B cell (primary cell): ENCODE measurements around the gene SLC35F3. TPM values are rescaled to one million over a fixed set of nuclear protein-coding genes. Genes with fewer than 3 reads are reported as not detected.

ENCODE experiments used
- ATAC-seq: fragments of 200-7000 bp; cut with Tn5 transposase; one replicate; pipeline ENCODE4 v1.10.0; 2021; ENCODE audit warnings: low read depth, mild to moderate bottlenecking, moderate number of reproducible peaks, moderate library complexity
- CTCF ChIA-PET: fragments of 350-600 bp; sonication (Branson Sonifier 250); formaldehyde crosslinking; loops from one replicate; lab custom pipeline; 2021; ENCODE audit warnings: antibody characterized with exemption, inconsistent platforms; lab: Charles Lee
- POLR2A ChIA-PET: fragments of 350-600 bp; sonication (Branson Sonifier 250); formaldehyde crosslinking; loops from one replicate; lab custom pipeline; 2021; ENCODE audit warnings: antibody characterized with exemption; lab: Charles Lee
- DNase-seq: peaks from one replicate; pipeline ENCODE4 v3.0.0; 2013
- H2AFZ ChIP-seq: 2 replicates; pipeline ENCODE4 v1.6.1; 2012; ENCODE audit warnings: mild to moderate bottlenecking, low read depth, low read length; ENCODE audit not compliant: insufficient read depth, poor library complexity, severe bottlenecking
- H3K27ac ChIP-seq, 2 donors: 1 replicate in 1 of 2; 2 replicates in 1 of 2; pipeline ENCODE4 v1.5.1; 2012 to 2013; ENCODE audit warnings: low read length in 2 of 2, mild to moderate bottlenecking in 2 of 2, moderate library complexity in 1 of 2
- H3K27me3 ChIP-seq, 4 experiments: fragments of 200-600 bp in 1 of 4; sonication (generic) in 1 of 4; replicated peaks in 1 of 4; 1 replicate in 2 of 4; 2 replicates in 2 of 4; pipeline versions ENCODE4 v1.6.1 to v1.7.0; 2013 to 2016; ENCODE audit warnings: low read length in 3 of 4, mild to moderate bottlenecking in 2 of 4, mixed read lengths in 1 of 4, moderate library complexity in 1 of 4; ENCODE audit not compliant: insufficient read depth in 4 of 4, control insufficient read depth in 3 of 4; ENCODE audit errors: control extremely low read depth in 1 of 4
- H3K36me3 ChIP-seq, 2 experiments: replicated peaks in 1 of 2; 1 replicate in 1 of 2; 2 replicates in 1 of 2; pipeline versions ENCODE4 v1.6.1 to v1.7.1; 2013; ENCODE audit warnings: low read length in 1 of 2; ENCODE audit not compliant: insufficient read depth in 2 of 2, control insufficient read depth in 1 of 2; ENCODE audit errors: control extremely low read depth in 1 of 2, extremely low read depth in 1 of 2
- H3K4me1 ChIP-seq, 2 donors: fragments of 200-600 bp in 1 of 2; sonication (generic) in 1 of 2; 1 replicate in 1 of 2; 2 replicates in 1 of 2; pipeline versions ENCODE4 v1.5.1 to v1.6.1; 2013 to 2017; ENCODE audit warnings: low read length in 2 of 2; ENCODE audit not compliant: control insufficient read depth in 2 of 2, insufficient read depth in 2 of 2
- H3K4me2 ChIP-seq: replicated peaks from 2 replicates; pipeline ENCODE3; 2012; ENCODE audit warnings: mild to moderate bottlenecking, low read depth, low read length; ENCODE audit not compliant: poor library complexity, severe bottlenecking
- H3K4me3 ChIP-seq, 5 experiments: fragments of 200-600 bp in 1 of 5; sonication (generic) in 1 of 5; 1 replicate in 3 of 5; 2 replicates in 2 of 5; pipeline versions ENCODE4 v1.5.1 to v1.7.0; 2011 to 2016; ENCODE audit warnings: low read length in 4 of 5, mild to moderate bottlenecking in 4 of 5, low read depth in 2 of 5, control low read depth in 1 of 5, moderate library complexity in 1 of 5; ENCODE audit not compliant: insufficient read depth in 1 of 5; ENCODE audit errors: control extremely low read depth in 1 of 5, extremely low read depth in 1 of 5
- H3K79me2 ChIP-seq: fragments of 200-600 bp; sonication (generic); one replicate; pipeline ENCODE4 v1.6.0; 2016; ENCODE audit warnings: low read length; ENCODE audit not compliant: control insufficient read depth, insufficient read depth
- H3K9ac ChIP-seq: fragments of 200-600 bp; sonication (generic); 2 replicates; pipeline ENCODE4 v1.6.1; 2017; ENCODE audit warnings: mild to moderate bottlenecking, low read length, moderate library complexity
- H3K9me3 ChIP-seq, 3 donors: one replicate each; pipeline versions ENCODE4 v1.6.1 to v1.7.1; 2013; ENCODE audit warnings: low read length in 2 of 3; ENCODE audit not compliant: control insufficient read depth in 2 of 3, insufficient read depth in 1 of 3; ENCODE audit errors: control extremely low read depth in 1 of 3
- H4K20me1 ChIP-seq: 2 replicates; pipeline ENCODE4 v1.6.0; 2012; ENCODE audit warnings: mild to moderate bottlenecking, low read length; ENCODE audit not compliant: insufficient read depth, control insufficient read depth, poor library complexity, severe bottlenecking
- H3K27ac Mint-ChIP-seq: one replicate; pipeline ENCODE4 v1.8.0; 2021; ENCODE audit warnings: mixed read lengths
- H3K27me3 Mint-ChIP-seq: one replicate; pipeline ENCODE4 v1.8.0; 2021; ENCODE audit warnings: mixed read lengths
- H3K4me1 Mint-ChIP-seq: one replicate; pipeline ENCODE4 v1.8.0; 2021; ENCODE audit warnings: mixed read lengths
- H3K4me3 Mint-ChIP-seq: one replicate; pipeline ENCODE4 v1.8.0; 2021; ENCODE audit warnings: mixed read lengths
- H3K9me3 Mint-ChIP-seq: one replicate; pipeline ENCODE4 v1.8.0; 2022; ENCODE audit warnings: mixed read lengths; ENCODE audit not compliant: insufficient read depth
- CTCF ChIP-seq: fragments of 200-600 bp; IDR thresholded peaks from one replicate; pipeline ENCODE4 v1.8.0; 2022; ENCODE audit warnings: antibody characterized with exemption, mild to moderate bottlenecking
- EZH2 ChIP-seq: IDR thresholded peaks from 2 replicates; pipeline ENCODE4 v1.6.1; 2012; ENCODE audit warnings: borderline replicate concordance, low read depth, mild to moderate bottlenecking, moderate library complexity, low read length; ENCODE audit not compliant: insufficient read depth, poor library complexity, severe bottlenecking
- WGBS: methylation state at CpG from one replicate; pipeline ENCODE4 v1.1.5; 2013; ENCODE audit warnings: missing lambda C conversion rate; ENCODE audit not compliant: insufficient coverage; 5-methylcytosine and 5-hydroxymethylcytosine counted together
- intact Hi-C: fragments of 100-400 bp; cut with micrococcal nuclease; formaldehyde crosslinking; loops from one replicate; pipeline ENCODE4 v1.10.0; 2022
- polyA plus RNA-seq: library from polyadenylated mRNA; depleted of rRNA; stranded (reverse); fragments of >200 nt; gene quantifications from 2 replicates; pipeline ENCODE4 v1.2.3, GENCODE V29; 2012
- total RNA-seq, 2 donors: library from RNA; stranded (reverse); fragments of 120-200 nt in 1 of 2; gene quantifications; 1 replicate in 1 of 2; 2 replicates in 1 of 2; pipeline versions ENCODE4 v1.2.3 to v1.2.4, GENCODE V29; 2013 to 2022

The SLC35F3 gene
- total and polyA plus RNA-seq, 2 donors (not counting 1 experiment from before 2014, with no cell fraction given): not detected

DNA sequence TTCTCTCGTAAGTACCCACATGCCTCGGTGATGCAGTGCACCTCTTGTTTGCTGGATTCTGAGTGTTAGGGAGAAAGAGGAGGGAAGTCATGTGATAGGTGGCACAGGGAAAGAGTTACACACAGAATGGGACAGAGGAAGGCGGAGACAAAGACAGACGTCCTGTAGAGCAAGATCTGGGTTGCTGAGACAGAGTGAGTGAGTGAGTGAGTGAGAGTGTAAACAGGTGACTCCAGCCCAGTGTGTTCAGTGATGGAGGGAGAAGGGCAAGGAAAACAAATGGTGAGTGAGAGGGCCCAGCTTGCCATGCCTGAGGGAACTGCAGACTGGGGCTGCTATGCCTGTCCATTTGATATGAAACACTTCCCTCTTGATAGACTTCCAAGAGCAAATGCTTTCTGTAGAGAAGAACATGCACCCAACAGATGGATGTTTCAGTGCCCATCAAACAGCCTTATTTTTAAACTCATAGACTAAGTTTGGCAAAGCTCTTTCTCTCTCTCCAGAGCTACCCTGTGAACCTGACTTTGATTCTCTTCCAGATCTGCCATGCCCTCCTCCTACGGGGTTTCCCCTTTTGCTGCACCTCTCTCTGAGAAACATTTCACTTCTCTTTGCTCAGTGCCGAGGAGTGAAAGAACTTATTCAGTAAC, 258.9 kb downstream of the SLC35F3 start:
- TF ChIP-seq CTCF (no peak), EZH2 (no peak)
- H3K9me3 ChIP-seq: no peaks in the 10 kb centered on the region
- Mint-ChIP-seq H3K27ac (no peak overlapping the region), H3K4me1 (no peaks in the 10 kb centered on the region), H3K9me3 (no peaks in the 10 kb centered on the region), H3K4me3 (no peak overlapping the region), H3K27me3 (peaks cover 3% of the 10 kb centered on the region)
- no peaks in the 10 kb centered on the region for H3K4me1 ChIP-seq
- no peak for DNase-seq
- 70% methylated on average over 4 of the region's 6 CpGs for WGBS
- no peaks in the 10 kb centered on the region for H3K36me3 ChIP-seq
- H3K27ac ChIP-seq: no peak overlapping the region
- ChIA-PET CTCF (no interaction called here), POLR2A (no interaction called here)
- H3K9ac ChIP-seq: no peak overlapping the region
- no peak overlapping the region for H3K4me3 ChIP-seq
- H3K4me2 ChIP-seq: no peak overlapping the region
- H4K20me1 ChIP-seq: no peaks in the 10 kb centered on the region
- H3K27me3 ChIP-seq: no peaks in the 10 kb centered on the region
- no peak overlapping the region for H2AFZ ChIP-seq
- intact Hi-C loops: no loop called here
- ATAC-seq: no peak
- H3K79me2 ChIP-seq: no peaks in the 10 kb centered on the region

DNA sequence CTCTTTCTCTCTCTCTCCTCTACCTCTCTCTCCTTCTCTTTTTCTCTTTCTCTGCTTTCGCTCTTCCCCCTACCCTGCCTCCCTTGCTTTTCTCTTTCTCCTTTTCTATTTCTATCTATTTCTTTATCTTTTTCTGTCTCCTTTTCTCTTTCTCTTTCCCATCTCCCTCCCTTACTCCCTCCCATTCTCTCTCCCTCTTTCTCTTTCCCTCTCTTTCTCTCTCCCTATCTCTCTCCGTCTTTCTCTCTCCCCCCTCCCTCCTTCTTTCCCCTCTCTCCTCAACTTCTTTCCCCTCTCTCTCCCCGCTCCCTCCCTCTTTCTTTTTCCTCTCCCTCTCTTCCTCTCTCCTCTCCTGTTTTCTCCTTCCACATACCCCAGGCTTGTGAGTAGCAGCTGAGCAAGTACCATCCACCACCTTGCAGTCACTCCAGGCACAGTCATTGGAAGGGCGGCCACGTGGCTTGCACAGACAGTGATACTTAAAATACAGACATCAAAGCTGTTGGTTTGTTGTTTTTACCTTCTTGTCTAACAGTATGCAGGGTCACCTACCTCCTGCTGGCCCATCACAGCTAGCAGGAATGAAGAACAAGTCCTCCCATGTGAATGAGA, 259.7 kb downstream of the SLC35F3 start:
- Mint-ChIP-seq H3K27me3 (peaks cover 3% of the 10 kb centered on the region), H3K4me1 (no peaks in the 10 kb centered on the region), H3K27ac (no peak overlapping the region), H3K9me3 (no peaks in the 10 kb centered on the region), H3K4me3 (no peak overlapping the region)
- H2AFZ ChIP-seq: no peak overlapping the region
- H3K79me2 ChIP-seq: no peaks in the 10 kb centered on the region
- no peak for ATAC-seq
- intact Hi-C loops: no loop called here
- no peaks in the 10 kb centered on the region for H3K9me3 ChIP-seq
- no peaks in the 10 kb centered on the region for H3K4me1 ChIP-seq
- H3K27ac ChIP-seq: no peak overlapping the region
- WGBS: 82% methylated on average over 4 of the region's 5 CpGs
- no peaks in the 10 kb centered on the region for H3K36me3 ChIP-seq
- ChIA-PET POLR2A (no interaction called here), CTCF (no interaction called here)
- TF ChIP-seq CTCF (no peak), EZH2 (no peak)
- H3K4me2 ChIP-seq: no peak overlapping the region
- no peak overlapping the region for H3K4me3 ChIP-seq
- no peaks in the 10 kb centered on the region for H4K20me1 ChIP-seq
- no peak for DNase-seq
- no peak overlapping the region for H3K9ac ChIP-seq
- no peaks in the 10 kb centered on the region for H3K27me3 ChIP-seq
